Liver (tissue), 9 donors: ENCODE results near the gene LGALS8. TPM values are rescaled to one million over a fixed set of nuclear protein-coding genes. Genes with fewer than 3 reads are reported as not detected.

ENCODE experiments used
- DNase-seq: peaks from one replicate; pipeline ENCODE4 v3.0.0-alpha.2; 2017; ENCODE audit warnings: low spot score
- H3K27ac ChIP-seq, 2 donors: one replicate each; pipeline ENCODE4 v1.7.0; 2013; ENCODE audit warnings: inconsistent platforms in 2 of 2, low read length in 2 of 2, control low read depth in 1 of 2, low read depth in 1 of 2, mild to moderate bottlenecking in 1 of 2
- H3K27me3 ChIP-seq, 4 donors: one replicate each; pipeline versions ENCODE4 v1.6.1 to v1.7.0; 2013; ENCODE audit warnings: low read length in 3 of 4, inconsistent platforms in 1 of 4, mild to moderate bottlenecking in 1 of 4, moderate library complexity in 1 of 4; ENCODE audit not compliant: control insufficient read depth in 4 of 4, insufficient read depth in 4 of 4
- H3K36me3 ChIP-seq, 4 donors: one replicate each; pipeline versions ENCODE4 v1.6.1 to v1.7.0; 2013; ENCODE audit warnings: low read length in 3 of 4, mild to moderate bottlenecking in 3 of 4, low read depth in 1 of 4, moderate library complexity in 1 of 4; ENCODE audit not compliant: control insufficient read depth in 4 of 4, insufficient read depth in 3 of 4
- H3K4me1 ChIP-seq, 4 donors: one replicate each; pipeline versions ENCODE4 v1.6.1 to v1.7.0; 2013; ENCODE audit warnings: low read length in 3 of 4, mild to moderate bottlenecking in 3 of 4, moderate library complexity in 1 of 4; ENCODE audit not compliant: control insufficient read depth in 4 of 4, insufficient read depth in 4 of 4
- H3K4me3 ChIP-seq, 3 donors: one replicate each; pipeline versions ENCODE4 v1.6.1 to v1.7.0; 2013; ENCODE audit warnings: low read length in 3 of 3, control low read depth in 1 of 3, low read depth in 1 of 3, mild to moderate bottlenecking in 1 of 3
- H3K9ac ChIP-seq, 2 donors: one replicate each; pipeline ENCODE4 v1.7.0; 2013; ENCODE audit warnings: low read length in 2 of 2, mild to moderate bottlenecking in 2 of 2, moderate library complexity in 2 of 2, control low read depth in 1 of 2, low read depth in 1 of 2
- H3K9me3 ChIP-seq, 4 donors: one replicate each; pipeline versions ENCODE4 v1.6.1 to v1.7.0; 2013; ENCODE audit warnings: low read length in 3 of 4; ENCODE audit not compliant: control insufficient read depth in 4 of 4
- EGR1 ChIP-seq, 2 donors: IDR thresholded peaks; 2 replicates each; pipeline ENCODE4 v1.6.1; 2016 to 2018; ENCODE audit warnings: antibody characterized with exemption in 2 of 2, low read depth in 2 of 2
- FOXA2 ChIP-seq: IDR thresholded peaks from 2 replicates; pipeline ENCODE4 v1.6.1; 2016; ENCODE audit warnings: antibody characterized with exemption
- HNF4A ChIP-seq, 2 donors: conservative IDR thresholded peaks; 2 replicates each; pipeline ENCODE4 v1.6.1; 2016; ENCODE audit warnings: antibody characterized with exemption in 2 of 2, mild to moderate bottlenecking in 2 of 2
- HNF4G ChIP-seq: IDR thresholded peaks from 2 replicates; pipeline ENCODE4 v1.6.1; 2016; ENCODE audit warnings: antibody characterized with exemption
- NR2F2 ChIP-seq: IDR thresholded peaks from 2 replicates; pipeline ENCODE4 v1.6.1; 2016; ENCODE audit warnings: antibody characterized with exemption
- RAD21 ChIP-seq, 2 donors: IDR thresholded peaks; 2 replicates each; pipeline ENCODE4 v1.6.1; 2016; ENCODE audit warnings: antibody characterized with exemption in 2 of 2, mild to moderate bottlenecking in 2 of 2
- REST ChIP-seq: IDR thresholded peaks from 2 replicates; pipeline ENCODE4 v1.6.1; 2016; ENCODE audit warnings: antibody characterized with exemption, mild to moderate bottlenecking
- RXRA ChIP-seq, 2 donors: IDR thresholded peaks; 2 replicates each; pipeline ENCODE4 v1.6.1; 2017 to 2018; ENCODE audit warnings: antibody characterized with exemption in 2 of 2, mild to moderate bottlenecking in 1 of 2
- SP1 ChIP-seq: IDR thresholded peaks from 2 replicates; pipeline ENCODE4 v1.6.1; 2018; ENCODE audit warnings: antibody characterized with exemption, mild to moderate bottlenecking
- TAF1 ChIP-seq: conservative IDR thresholded peaks from 2 replicates; pipeline ENCODE4 v1.6.1; 2016; ENCODE audit warnings: antibody characterized with exemption, mild to moderate bottlenecking
- YY1 ChIP-seq: IDR thresholded peaks from 2 replicates; pipeline ENCODE4 v1.6.1; 2016; ENCODE audit warnings: antibody characterized with exemption, mild to moderate bottlenecking
- ZBTB33 ChIP-seq: IDR thresholded peaks from 2 replicates; pipeline ENCODE4 v1.6.1; 2016; ENCODE audit warnings: antibody characterized with exemption
- WGBS: extraction: QIAGEN DNeasy Blood & Tissue Kit; methylation state at CpG from one replicate; pipeline ENCODE4 v1.1.7; 2013; 5-methylcytosine and 5-hydroxymethylcytosine counted together
- polyA plus RNA-seq, 2 donors: library from polyadenylated mRNA; stranded (reverse) in 1 of 2; unstranded in 1 of 2; fragments of 200-250 nt in 1 of 2; fragments of >200 nt in 1 of 2; fragmentation: Nextera tagmentation in 1 of 2; extraction: Ambion mirVana in 1 of 2; gene quantifications; one replicate each; pipeline versions ENCODE4 v1.2.1 to v1.2.3, GENCODE V29; 2013 to 2015
- total RNA-seq, 2 donors: library from RNA; depleted of rRNA; stranded (reverse); fragments of >200 nt; gene quantifications; one replicate each; pipeline ENCODE4 v1.2.3, GENCODE V29; 2014
- TF ChIP-seq, protein P1 (sequence below): fragments of 150-350 bp; IDR thresholded peaks from 2 replicates; pipeline ENCODE4 v1.5.1; 2017; ENCODE audit warnings: improper control_type of control experiment, low read depth, low read length; ENCODE audit not compliant: missing input control
- TF ChIP-seq, protein P2 (sequence below): IDR thresholded peaks from 2 replicates; pipeline ENCODE4 v1.6.1; 2016; ENCODE audit warnings: antibody characterized with exemption
- donor health status: healthy.
- donor health status: healthy.
- donor health status: healthy.
- donor health status: healthy.
- donor health status: healthy.

Gene LGALS8
- total and polyA plus RNA-seq, 4 donors = 20.7 to 75.9 (median 50.4) TPM

GRCh38 chr1:236494082-236494481 lies 29.7 kb upstream of the LGALS8 start:
- H3K4me1 ChIP-seq = peaks cover 0 to 15% (median 10%) of the 10 kb centered on the region in 4 donors
- TF ChIP-seq SP1 = no peak
- TF ChIP-seq RAD21 (IDR thresholded peaks at IDR 0.05) = no peak
- TF ChIP-seq HNF4A (conservative IDR thresholded peaks at IDR 0.05) = no peak
- TF ChIP-seq REST = no peak
- TF ChIP-seq, protein P1, sequence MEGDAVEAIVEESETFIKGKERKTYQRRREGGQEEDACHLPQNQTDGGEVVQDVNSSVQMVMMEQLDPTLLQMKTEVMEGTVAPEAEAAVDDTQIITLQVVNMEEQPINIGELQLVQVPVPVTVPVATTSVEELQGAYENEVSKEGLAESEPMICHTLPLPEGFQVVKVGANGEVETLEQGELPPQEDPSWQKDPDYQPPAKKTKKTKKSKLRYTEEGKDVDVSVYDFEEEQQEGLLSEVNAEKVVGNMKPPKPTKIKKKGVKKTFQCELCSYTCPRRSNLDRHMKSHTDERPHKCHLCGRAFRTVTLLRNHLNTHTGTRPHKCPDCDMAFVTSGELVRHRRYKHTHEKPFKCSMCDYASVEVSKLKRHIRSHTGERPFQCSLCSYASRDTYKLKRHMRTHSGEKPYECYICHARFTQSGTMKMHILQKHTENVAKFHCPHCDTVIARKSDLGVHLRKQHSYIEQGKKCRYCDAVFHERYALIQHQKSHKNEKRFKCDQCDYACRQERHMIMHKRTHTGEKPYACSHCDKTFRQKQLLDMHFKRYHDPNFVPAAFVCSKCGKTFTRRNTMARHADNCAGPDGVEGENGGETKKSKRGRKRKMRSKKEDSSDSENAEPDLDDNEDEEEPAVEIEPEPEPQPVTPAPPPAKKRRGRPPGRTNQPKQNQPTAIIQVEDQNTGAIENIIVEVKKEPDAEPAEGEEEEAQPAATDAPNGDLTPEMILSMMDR = no peak
- no peak for TF ChIP-seq ZBTB33
- TF ChIP-seq FOXA2 = no peak
- TF ChIP-seq YY1 = no peak
- TF ChIP-seq, protein P2, sequence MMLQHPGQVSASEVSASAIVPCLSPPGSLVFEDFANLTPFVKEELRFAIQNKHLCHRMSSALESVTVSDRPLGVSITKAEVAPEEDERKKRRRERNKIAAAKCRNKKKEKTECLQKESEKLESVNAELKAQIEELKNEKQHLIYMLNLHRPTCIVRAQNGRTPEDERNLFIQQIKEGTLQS = no peak
- no peak for TF ChIP-seq EGR1 (IDR thresholded peaks at IDR 0.05; ENCODE audit: low read depth in 2 of 2)
- TF ChIP-seq HNF4G = no peak
- no peak for TF ChIP-seq NR2F2
- no peaks in the 10 kb centered on the region for H3K27me3 ChIP-seq
- no peaks in the 10 kb centered on the region for H3K9me3 ChIP-seq
- no peak overlapping the region for H3K4me3 ChIP-seq
- no peak overlapping the region for H3K9ac ChIP-seq
- DNase-seq = no peak
- no peaks in the 10 kb centered on the region for H3K36me3 ChIP-seq
- WGBS = 98% methylated on average over 11 of the region's 11 CpGs
- no peak overlapping the region for H3K27ac ChIP-seq

DNA sequence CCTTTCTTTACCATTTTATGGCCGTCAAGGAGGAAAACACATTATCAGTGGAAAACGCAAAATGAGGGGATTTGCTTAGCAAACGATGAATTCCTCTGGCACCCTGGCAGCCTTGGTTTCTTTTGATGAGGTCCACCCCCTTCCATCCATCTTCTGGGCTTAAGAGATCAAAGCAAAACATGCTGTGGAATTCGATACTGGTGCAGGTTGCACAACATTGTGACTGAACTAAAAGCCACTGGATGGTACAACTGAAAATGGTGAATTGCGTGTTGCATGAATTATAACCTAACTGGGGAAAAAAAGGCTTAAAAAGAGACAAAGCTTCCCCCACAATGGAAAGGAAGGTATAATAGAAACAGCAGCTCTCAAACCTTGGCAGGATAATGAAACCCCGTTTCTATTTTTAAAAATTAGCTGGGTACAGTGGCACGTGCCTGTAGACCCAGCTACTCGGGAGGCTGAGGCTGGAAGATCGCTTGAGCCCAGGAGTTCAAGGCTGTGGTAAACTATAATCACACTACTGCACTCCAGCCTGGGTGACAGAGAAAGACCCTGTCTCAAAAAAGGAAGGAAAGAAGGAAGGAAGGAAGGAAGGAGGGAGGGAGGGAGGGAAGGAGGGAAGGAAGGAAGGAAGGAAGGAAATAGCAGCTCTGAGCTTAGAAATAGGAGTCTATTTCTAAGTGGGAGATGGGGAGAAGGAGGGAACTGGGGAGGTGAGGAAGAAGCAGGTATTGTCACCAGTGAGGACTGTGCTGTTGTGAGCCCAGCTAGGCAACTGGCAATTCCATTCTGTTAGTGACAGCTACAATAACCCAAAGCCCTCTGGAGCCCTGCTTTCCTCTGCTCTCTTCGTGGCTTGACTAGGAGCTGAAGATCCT lies 29.0 kb upstream of the LGALS8 start:
- Histone ChIP-seq H3K27me3 (no peaks in the 10 kb centered on the region), H3K9ac (no peak overlapping the region), H3K4me3 (no peak overlapping the region), H3K27ac (no peak overlapping the region), H3K36me3 (no peaks in the 10 kb centered on the region), H3K9me3 (no peaks in the 10 kb centered on the region), H3K4me1 (peaks cover 0 to 15% (median 10%) of the 10 kb centered on the region in 4 donors)
- 58% methylated on average over 10 of the region's 10 CpGs for WGBS
- no peak for DNase-seq
- TF ChIP-seq SP1 (no peak), RXRA (IDR thresholded peaks at IDR 0.05) (no peak), NR2F2 (no peak), ZBTB33 (no peak), HNF4A (conservative IDR thresholded peaks at IDR 0.05) (peak in 1 of 2 donors; percentile 30), TAF1 (no peak)
